Astrocyte (in vitro differentiated cells and primary cell): Measurements from ENCODE around the gene TROAP.

Experiments
- EZH2 ChIP-seq: IDR thresholded peaks from 2 replicates; pipeline ENCODE4 v1.6.1; 2012; ENCODE audit warnings: mild to moderate bottlenecking, low read length, inconsistent platforms; ENCODE audit not compliant: insufficient read depth
- TF ChIP-seq, protein P1 (sequence below): IDR thresholded peaks from 2 replicates; pipeline ENCODE4 v1.5.1; 2011; ENCODE audit warnings: low read depth, mild to moderate bottlenecking, inconsistent platforms, low read length, moderate library complexity; ENCODE audit not compliant: insufficient read depth

DNA sequence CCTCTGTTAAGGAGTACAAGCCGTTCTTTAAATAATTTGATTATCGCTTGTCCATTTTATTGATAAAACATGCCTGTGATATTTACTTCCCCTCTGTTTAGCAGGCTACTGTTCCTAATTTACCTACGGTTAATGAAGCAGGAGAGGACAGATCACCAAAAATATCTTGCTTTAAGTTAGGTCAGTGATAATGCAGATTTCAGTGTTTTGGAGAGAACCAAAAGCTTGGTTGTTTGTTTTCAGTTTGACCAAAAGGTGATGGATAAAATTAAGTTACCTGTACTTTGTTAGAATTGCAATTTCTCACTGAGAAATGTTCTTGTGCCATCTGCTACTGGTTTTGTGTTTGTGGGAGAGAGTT is 45.2 kb downstream of the TROAP start:
- TF ChIP-seq, protein P1, sequence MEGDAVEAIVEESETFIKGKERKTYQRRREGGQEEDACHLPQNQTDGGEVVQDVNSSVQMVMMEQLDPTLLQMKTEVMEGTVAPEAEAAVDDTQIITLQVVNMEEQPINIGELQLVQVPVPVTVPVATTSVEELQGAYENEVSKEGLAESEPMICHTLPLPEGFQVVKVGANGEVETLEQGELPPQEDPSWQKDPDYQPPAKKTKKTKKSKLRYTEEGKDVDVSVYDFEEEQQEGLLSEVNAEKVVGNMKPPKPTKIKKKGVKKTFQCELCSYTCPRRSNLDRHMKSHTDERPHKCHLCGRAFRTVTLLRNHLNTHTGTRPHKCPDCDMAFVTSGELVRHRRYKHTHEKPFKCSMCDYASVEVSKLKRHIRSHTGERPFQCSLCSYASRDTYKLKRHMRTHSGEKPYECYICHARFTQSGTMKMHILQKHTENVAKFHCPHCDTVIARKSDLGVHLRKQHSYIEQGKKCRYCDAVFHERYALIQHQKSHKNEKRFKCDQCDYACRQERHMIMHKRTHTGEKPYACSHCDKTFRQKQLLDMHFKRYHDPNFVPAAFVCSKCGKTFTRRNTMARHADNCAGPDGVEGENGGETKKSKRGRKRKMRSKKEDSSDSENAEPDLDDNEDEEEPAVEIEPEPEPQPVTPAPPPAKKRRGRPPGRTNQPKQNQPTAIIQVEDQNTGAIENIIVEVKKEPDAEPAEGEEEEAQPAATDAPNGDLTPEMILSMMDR, result no peak
- no peak for TF ChIP-seq EZH2
